GM18499 (cell line): ENCODE results near the gene KCND3.

Experiments used
- ATAC-seq: cut with Tn5 transposase; IDR thresholded peaks from one replicate; pipeline ENCODE4 v1.9.1; 2021; ENCODE audit warnings: moderate number of reproducible peaks; ENCODE audit not compliant: insufficient read depth, unreplicated experiment

Gene KCND3

GRCh38 chr1:111990026-111990877 lies 784 bp upstream of the KCND3 start:
- ATAC-seq = no peak

DNA sequence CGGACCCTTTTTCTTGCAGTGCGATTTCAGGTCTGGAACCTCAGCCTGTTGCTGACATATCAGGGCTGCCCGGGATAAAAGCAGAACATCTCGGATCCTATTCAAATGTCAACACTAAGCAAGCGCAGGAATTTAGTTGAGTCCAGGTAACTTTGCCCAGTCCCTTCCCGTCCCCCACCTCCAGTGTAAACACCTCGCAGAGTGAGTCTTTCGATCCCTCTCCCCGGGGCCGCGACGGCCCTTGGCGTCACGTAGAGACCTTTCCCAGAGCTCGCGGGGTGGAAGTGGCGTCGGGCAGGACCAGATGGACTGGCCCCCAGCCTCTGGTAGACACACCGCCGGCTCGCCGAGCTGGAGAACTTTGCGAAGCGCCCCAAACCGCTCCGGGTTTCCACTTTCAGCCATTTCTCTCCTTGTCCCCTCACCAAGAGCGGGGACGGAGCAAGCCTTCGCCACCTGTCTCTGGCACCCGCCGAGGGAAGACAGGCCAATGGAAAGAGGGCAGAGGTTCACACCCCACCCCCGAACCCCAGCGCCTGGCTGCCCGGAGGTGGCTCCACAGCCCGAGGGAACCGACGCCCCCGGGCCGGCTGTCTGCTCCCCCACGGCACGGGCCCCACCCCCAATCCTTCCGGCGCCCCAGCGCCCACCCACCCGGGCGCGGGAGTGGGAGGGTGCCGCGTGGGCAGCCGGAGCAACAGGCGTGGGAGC lies 570 bp downstream of the KCND3 start:
- ATAC-seq = no peak

DNA sequence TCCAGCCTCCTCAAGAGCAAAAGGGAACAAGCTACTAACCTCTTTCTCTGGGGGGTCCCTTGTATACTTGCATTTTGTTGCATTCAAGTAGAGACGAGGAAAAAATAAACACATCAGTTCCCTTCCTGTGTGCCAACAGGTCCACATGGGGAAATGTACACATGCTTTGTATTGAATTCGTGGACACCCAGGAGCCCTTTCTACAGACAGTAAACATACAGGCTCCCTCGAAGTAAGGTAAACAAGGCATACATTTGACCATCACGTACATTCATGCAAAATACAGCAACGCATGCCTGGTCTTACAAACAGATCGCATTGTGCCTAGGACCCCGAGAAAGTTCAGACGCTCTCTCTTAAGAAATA lies 1.1 kb downstream of the KCND3 start:
- no peak for ATAC-seq

DNA sequence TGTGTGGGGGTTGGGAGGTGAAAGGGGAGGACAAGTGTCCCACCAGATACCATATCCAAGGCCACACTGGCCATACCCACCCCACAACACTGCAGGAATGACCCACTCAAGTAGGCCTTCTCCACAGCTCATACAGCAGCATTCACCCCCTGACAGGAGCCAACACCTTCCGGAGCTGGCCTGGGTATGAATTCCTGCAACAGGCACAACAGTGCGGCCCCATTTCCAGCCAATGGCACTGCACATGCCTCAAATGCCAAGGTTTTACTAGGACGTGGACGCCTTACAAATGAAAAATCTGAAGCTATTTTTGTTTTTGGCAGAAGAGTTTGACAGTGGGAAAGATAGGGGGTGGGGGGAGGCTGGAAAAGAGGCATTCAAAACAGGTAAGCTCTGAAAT lies 2.0 kb downstream of the KCND3 start:
- no peak for ATAC-seq

GRCh38 chr1:111983500-111983899 lies 6.0 kb downstream of the KCND3 start:
- ATAC-seq = no peak

- ATAC-seq = no peak
Measured at GRCh38 chr1:111982428-111982827, 7.0 kb downstream of the KCND3 start.

DNA sequence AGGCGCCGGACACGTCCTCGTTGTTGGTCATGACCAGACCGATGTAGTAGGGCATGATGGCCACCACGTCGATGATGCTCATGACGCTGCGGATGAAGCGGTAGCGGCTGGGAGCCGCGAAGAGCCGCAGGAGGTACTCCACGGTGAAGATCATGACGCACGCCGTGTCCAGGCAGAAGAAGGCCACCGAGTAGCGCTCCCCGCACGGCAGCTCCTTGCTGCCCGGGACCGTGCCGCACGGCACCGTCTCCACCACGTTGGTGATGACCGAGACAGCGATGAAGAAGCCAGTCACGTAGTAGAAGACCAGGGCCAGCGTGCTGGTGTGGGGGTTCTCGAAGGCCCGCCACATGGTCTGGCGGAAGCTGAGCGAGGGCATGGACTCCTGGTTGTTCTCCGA lies 7.6 kb downstream of the KCND3 start:
- no peak for ATAC-seq

GRCh38 chr1:111981090-111981489 lies 8.4 kb downstream of the KCND3 start:
- ATAC-seq = no peak

- ATAC-seq = no peak
Measured at GRCh38 chr1:111980686-111981085, 8.8 kb downstream of the KCND3 start.

DNA sequence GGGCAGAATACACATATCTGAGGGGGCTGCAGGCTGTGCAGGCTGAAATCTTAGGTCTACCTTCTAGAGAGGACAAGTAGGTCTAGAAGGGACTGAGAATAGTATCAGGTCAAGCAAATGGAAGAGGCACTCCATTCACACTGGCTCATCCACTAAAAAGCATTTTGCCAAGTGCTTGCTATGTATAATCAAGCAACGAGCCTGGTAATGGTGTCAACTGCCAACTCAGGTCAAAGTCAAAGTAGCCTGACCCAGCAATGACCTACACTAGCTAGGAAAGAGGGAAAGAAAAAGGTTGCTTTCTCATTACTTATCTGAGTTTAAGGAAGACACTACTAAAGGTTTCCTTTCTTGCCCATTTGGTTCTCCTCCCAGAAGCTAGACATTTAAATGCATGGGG lies 10.8 kb downstream of the KCND3 start:
- ATAC-seq = no peak

DNA sequence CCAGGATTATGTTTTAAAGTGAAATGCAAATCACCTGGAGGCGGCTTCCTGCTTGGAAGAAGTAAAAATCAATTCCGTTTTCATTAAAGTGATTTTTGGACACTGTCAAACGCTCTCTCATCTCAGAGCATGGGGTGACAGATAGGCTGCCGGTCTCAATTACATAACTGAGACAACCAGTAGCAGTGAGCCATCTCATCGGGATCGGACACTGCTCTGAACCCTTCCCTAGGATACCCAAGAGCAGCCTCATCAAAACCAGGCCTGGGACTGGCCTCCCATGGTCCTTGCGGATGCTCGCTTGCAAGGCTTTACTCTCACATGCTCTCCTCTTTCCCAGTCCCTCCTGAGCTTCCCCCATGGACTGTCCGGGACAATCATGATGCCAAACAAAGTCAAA lies 12.1 kb downstream of the KCND3 start:
- ATAC-seq = no peak

DNA sequence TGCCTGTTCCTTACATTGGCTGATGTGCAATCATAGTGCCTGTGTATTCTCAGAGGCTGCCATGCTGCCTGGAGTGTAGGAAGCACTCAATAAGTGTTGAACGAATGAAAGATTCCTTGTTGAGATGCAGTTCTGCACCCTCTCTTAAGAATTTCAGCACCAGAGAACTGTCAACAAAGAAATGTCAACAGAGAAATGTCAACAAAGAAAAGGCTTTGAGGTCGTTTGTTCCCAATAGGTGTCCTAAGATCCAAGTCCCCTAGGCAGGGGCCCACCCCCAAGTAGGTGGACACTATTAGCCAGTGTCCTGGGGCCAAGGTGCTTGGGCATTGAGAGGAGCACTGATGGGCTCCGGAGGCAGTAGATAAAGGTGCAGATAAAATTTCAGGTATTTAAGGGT lies 12.6 kb downstream of the KCND3 start:
- no peak for ATAC-seq

DNA sequence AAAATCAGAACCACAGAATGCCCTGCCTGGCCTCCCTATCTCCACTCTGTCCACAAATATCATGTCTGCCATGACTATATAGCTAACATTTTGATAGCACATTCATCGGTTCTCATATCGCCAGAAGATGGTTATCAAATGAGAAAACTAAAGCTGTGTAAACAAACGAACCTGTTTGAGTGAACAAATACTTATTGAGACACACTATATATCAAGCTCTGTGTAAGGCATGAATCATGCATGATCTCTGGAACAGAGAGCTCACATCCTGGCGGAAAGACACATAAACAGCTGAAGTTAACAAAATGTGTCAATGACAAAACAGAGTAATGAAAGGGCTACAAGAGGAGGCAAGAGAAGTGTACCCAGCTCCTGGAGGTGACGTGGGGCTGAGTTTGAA lies 13.1 kb downstream of the KCND3 start:
- no peak for ATAC-seq

- no peak for ATAC-seq
Measured at GRCh38 chr1:111973150-111973790, 16.2 kb downstream of the KCND3 start.

GRCh38 chr1:111971396-111971795 lies 18.1 kb downstream of the KCND3 start:
- no peak for ATAC-seq

DNA sequence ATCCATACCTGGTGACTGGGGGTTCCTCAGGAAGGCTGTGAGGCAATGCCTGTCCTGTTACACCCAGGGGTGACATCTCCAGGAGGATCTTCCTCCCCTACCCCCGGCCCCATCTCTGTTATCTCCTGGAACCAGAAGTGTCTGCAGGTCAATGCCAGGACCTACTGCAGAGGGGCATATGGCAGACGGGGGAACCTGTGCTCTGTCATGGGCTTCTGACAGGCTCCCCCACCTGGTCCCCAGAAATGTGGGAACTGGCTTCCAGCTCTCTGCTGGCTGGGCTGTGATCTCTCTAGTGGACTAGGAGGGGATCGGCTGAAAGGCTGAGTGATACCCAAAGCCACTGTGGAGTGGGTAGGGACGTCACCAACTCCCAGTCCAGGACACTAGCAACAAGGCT lies 21.0 kb downstream of the KCND3 start:
- ATAC-seq = no peak

GRCh38 chr1:111967886-111968285 lies 21.6 kb downstream of the KCND3 start:
- no peak for ATAC-seq

- no peak for ATAC-seq
Measured at GRCh38 chr1:111967067-111967690, 22.3 kb downstream of the KCND3 start.

DNA sequence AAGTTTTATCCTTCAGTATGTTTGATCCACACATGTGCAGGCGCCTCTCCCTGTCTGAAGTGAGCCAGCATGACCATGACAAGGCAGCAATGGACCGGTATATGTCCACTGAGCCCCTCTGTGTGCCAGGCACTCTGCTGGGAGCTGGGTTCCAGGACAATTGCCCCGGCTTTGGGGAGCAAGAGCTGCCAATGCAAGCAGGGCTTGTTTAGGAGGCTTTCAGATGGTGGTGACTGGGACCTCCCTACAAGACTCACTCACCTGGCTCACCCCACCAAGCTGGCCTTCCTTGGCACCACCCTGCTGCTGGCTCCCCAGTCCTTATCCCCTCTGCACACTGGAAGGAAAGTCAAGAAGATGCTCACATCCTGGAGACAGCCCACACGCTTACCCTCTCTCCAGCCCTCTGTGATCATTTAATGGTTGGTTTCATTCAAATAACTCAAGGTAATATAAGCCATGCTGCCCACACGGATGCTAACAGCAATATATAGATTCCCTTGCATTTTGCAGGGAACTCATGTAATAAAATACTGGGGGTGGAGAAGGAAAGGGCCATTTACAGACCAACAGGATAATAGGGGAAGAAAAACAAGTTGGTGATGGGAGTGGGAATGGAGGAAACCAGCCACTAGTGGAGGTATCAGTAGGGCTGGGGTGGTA lies 23.6 kb downstream of the KCND3 start:
- no peak for ATAC-seq

GRCh38 chr1:111963985-111964738 lies 25.3 kb downstream of the KCND3 start:
- no peak for ATAC-seq
